Neural progenitor cell (in vitro differentiated cells): ENCODE results near the gene FAT2. TPM values are rescaled to one million over a fixed set of nuclear protein-coding genes. Genes with fewer than 3 reads are reported as not detected.

Source experiments
- DNase-seq: peaks from one replicate; pipeline ENCODE4 v3.0.0-alpha.2; 2016; ENCODE audit warnings: low spot score
- H2AFZ ChIP-seq: fragments of 200-600 bp; sonication (generic); replicated peaks from 2 replicates; pipeline ENCODE4 v1.6.1; 2016; ENCODE audit warnings: antibody characterized with exemption
- H3F3A ChIP-seq: fragments of 200-600 bp; sonication (generic); 2 replicates; pipeline ENCODE4 v1.6.1; 2016; ENCODE audit warnings: antibody characterized with exemption, low read depth
- H3K27ac ChIP-seq: fragments of 200-600 bp; sonication (generic); 2 replicates; pipeline ENCODE4 v1.5.1; 2016; ENCODE audit warnings: mild to moderate bottlenecking
- H3K27me3 ChIP-seq: fragments of 200-600 bp; sonication (generic); 2 replicates; pipeline ENCODE4 v1.6.1; 2016; ENCODE audit warnings: mild to moderate bottlenecking, moderate library complexity
- H3K36me3 ChIP-seq: fragments of 200-600 bp; sonication (generic); 2 replicates; pipeline ENCODE4 v1.5.1; 2016
- H3K4me1 ChIP-seq: fragments of 200-600 bp; sonication (generic); 2 replicates; pipeline ENCODE4 v1.6.1; 2016; ENCODE audit warnings: mixed run types
- H3K4me2 ChIP-seq: fragments of 200-600 bp; sonication (generic); 2 replicates; pipeline ENCODE4 v1.6.1; 2016
- H3K4me3 ChIP-seq: fragments of 200-600 bp; sonication (generic); 2 replicates; pipeline ENCODE4 v1.5.1; 2016
- H3K79me2 ChIP-seq: fragments of 200-600 bp; sonication (generic); 2 replicates; pipeline ENCODE4 v1.6.1; 2016; ENCODE audit warnings: low read depth
- H3K9ac ChIP-seq: fragments of 200-600 bp; sonication (generic); 2 replicates; pipeline ENCODE4 v1.6.1; 2016
- H3K9me3 ChIP-seq: fragments of 200-600 bp; sonication (generic); 2 replicates; pipeline ENCODE4 v1.5.1; 2016; ENCODE audit warnings: low read depth
- H4K20me1 ChIP-seq: fragments of 200-600 bp; sonication (generic); 2 replicates; pipeline ENCODE4 v1.6.1; 2016; ENCODE audit warnings: low read depth
- H3K27ac Mint-ChIP-seq: 3 replicates; pipeline ENCODE4 v1.8.0; 2021; ENCODE audit warnings: mixed read lengths
- H3K27me3 Mint-ChIP-seq: 2 replicates; pipeline ENCODE4 v1.8.0; 2022; ENCODE audit warnings: low read depth, mild to moderate bottlenecking, inconsistent platforms, moderate library complexity, mixed read lengths; ENCODE audit not compliant: insufficient read depth
- H3K36me3 Mint-ChIP-seq: 3 replicates; pipeline ENCODE4 v1.8.0; 2021; ENCODE audit warnings: mixed read lengths
- H3K4me1 Mint-ChIP-seq: 3 replicates; pipeline ENCODE4 v1.8.0; 2021; ENCODE audit warnings: mixed read lengths
- H3K4me3 Mint-ChIP-seq: 3 replicates; pipeline ENCODE4 v1.8.0; 2021; ENCODE audit warnings: mild to moderate bottlenecking, moderate library complexity, mixed read lengths
- H3K9me3 Mint-ChIP-seq: 3 replicates; pipeline ENCODE4 v1.8.0; 2020; ENCODE audit warnings: mixed read lengths
- EZH2 ChIP-seq: fragments of 200-600 bp; sonication (generic); IDR thresholded peaks from 2 replicates; pipeline ENCODE4 v1.6.1; 2017; ENCODE audit warnings: antibody characterized with exemption, mild to moderate bottlenecking, moderate library complexity
- EZH2phosphoT487 ChIP-seq: fragments of 200-600 bp; sonication (generic); IDR thresholded peaks from 2 replicates; pipeline ENCODE4 v1.6.1; 2017; ENCODE audit warnings: antibody characterized with exemption
- total RNA-seq: library from RNA; depleted of rRNA; stranded (reverse); fragments of >200 nt; gene quantifications from 2 replicates; pipeline ENCODE4 v1.2.3, GENCODE V29; 2015; ENCODE audit warnings: low replicate concordance
- TF ChIP-seq, protein P1 (sequence below): fragments of 200-600 bp; sonication (generic); IDR thresholded peaks from 2 replicates; pipeline ENCODE4 v1.5.1; 2017; ENCODE audit warnings: antibody characterized with exemption, mild to moderate bottlenecking

The FAT2 gene
- total RNA-seq, 1 donor from 2014 or later, result 0.36 TPM

DNA sequence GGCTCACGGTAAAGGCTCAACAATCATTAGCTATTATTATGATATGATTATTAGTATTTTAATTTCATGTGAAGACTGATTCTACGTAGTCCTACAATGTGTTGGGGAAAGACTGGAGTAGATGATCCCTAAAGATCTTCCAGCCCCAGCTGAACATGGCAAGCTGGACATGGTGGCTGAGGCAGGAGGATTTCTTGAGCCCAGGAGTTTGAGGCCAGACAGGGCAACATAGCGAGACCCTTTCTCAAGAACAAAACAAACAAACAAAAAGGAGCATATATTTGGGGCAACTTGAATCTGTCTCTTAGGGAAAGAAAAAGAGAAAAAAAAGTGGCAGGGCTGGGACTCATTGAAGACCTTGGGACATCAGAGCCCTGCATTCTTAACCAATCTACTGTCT is 16.2 kb upstream of the FAT2 start:
- peaks cover 6% of the 10 kb centered on the region for H3K4me1 ChIP-seq
- H3K4me2 ChIP-seq, result no peak overlapping the region
- peaks cover 10% of the 10 kb centered on the region for H3F3A ChIP-seq
- Mint-ChIP-seq H3K36me3 (no peaks in the 10 kb centered on the region), H3K4me1 (no peaks in the 10 kb centered on the region), H3K9me3 (no peaks in the 10 kb centered on the region), H3K4me3 (no peak overlapping the region), H3K27ac (no peak overlapping the region), H3K27me3 (peaks cover 7% of the 10 kb centered on the region)
- no peak overlapping the region for H3K27ac ChIP-seq
- no peaks in the 10 kb centered on the region for H4K20me1 ChIP-seq
- H3K79me2 ChIP-seq, result no peaks in the 10 kb centered on the region
- H3K9me3 ChIP-seq, result no peaks in the 10 kb centered on the region
- no peak overlapping the region for H2AFZ ChIP-seq
- no peak overlapping the region for H3K4me3 ChIP-seq
- no peak overlapping the region for H3K9ac ChIP-seq
- DNase-seq, result no peak
- H3K36me3 ChIP-seq, result no peaks in the 10 kb centered on the region
- TF ChIP-seq EZH2 (no peak), EZH2phosphoT487 (no peak)
- TF ChIP-seq, protein P1, sequence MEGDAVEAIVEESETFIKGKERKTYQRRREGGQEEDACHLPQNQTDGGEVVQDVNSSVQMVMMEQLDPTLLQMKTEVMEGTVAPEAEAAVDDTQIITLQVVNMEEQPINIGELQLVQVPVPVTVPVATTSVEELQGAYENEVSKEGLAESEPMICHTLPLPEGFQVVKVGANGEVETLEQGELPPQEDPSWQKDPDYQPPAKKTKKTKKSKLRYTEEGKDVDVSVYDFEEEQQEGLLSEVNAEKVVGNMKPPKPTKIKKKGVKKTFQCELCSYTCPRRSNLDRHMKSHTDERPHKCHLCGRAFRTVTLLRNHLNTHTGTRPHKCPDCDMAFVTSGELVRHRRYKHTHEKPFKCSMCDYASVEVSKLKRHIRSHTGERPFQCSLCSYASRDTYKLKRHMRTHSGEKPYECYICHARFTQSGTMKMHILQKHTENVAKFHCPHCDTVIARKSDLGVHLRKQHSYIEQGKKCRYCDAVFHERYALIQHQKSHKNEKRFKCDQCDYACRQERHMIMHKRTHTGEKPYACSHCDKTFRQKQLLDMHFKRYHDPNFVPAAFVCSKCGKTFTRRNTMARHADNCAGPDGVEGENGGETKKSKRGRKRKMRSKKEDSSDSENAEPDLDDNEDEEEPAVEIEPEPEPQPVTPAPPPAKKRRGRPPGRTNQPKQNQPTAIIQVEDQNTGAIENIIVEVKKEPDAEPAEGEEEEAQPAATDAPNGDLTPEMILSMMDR, result no peak
- H3K27me3 ChIP-seq, result no peaks in the 10 kb centered on the region

DNA sequence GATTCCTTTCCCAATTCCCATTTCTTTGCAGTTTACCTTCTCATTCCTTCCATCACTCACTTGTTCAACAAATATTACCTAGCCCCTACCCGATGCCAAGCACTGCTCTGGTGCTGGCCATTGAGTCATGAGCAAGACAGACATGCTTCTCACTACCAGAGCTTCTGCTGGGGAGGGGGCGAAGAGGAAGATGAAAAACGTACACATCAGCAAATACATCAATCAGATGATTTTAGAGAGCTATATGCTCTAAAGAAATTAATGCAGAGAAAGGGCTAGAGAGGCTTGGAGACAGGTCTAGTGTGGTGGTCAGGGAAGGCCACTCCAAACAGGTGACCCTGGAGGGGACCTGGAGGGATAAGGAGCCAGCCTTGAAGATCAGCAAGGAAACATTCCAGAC is 14.4 kb upstream of the FAT2 start:
- peaks cover 18% of the 10 kb centered on the region for H3K4me1 ChIP-seq
- H4K20me1 ChIP-seq, result no peaks in the 10 kb centered on the region
- no peak overlapping the region for H3K4me3 Mint-ChIP-seq
- H3K4me2 ChIP-seq, result no peak overlapping the region
- no peaks in the 10 kb centered on the region for H3K36me3 Mint-ChIP-seq
- H3K9me3 Mint-ChIP-seq, result no peaks in the 10 kb centered on the region
- no peak for TF ChIP-seq EZH2phosphoT487
- TF ChIP-seq EZH2, result no peak
- no peak overlapping the region for H3K27ac Mint-ChIP-seq
- H3F3A ChIP-seq, result peaks cover 10% of the 10 kb centered on the region
- peaks cover 7% of the 10 kb centered on the region for H3K27me3 Mint-ChIP-seq
- DNase-seq, result no peak
- H3K27me3 ChIP-seq, result no peaks in the 10 kb centered on the region
- H3K4me3 ChIP-seq, result no peak overlapping the region
- H3K9ac ChIP-seq, result no peak overlapping the region
- H2AFZ ChIP-seq, result no peak overlapping the region
- H3K36me3 ChIP-seq, result no peaks in the 10 kb centered on the region
- H3K9me3 ChIP-seq, result no peaks in the 10 kb centered on the region
- H3K79me2 ChIP-seq, result no peaks in the 10 kb centered on the region
- H3K4me1 Mint-ChIP-seq, result no peaks in the 10 kb centered on the region
- no peak overlapping the region for H3K27ac ChIP-seq

DNA sequence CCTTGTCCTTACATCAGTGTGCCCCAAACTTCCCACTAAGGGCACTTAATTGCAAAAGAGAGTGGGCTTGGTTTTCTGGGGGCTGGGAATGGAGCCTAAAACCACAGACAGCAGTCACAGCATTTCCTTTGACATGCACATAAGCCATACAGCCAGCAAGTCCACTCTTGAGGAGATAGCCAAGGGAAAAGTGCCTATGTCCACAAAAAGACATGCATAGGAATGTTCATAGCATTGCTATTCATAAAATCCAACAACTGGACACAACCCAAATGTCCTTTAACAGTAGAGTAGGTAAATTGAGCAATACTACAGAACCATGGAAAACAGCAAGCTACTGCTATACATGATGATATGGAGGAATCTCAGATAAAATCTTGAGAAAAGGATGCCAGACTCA is 11.7 kb upstream of the FAT2 start:
- Mint-ChIP-seq H3K4me1 (peaks cover 4% of the 10 kb centered on the region), H3K27me3 (peaks cover 5% of the 10 kb centered on the region), H3K9me3 (no peaks in the 10 kb centered on the region), H3K4me3 (no peak overlapping the region), H3K27ac (no peak overlapping the region), H3K36me3 (no peaks in the 10 kb centered on the region)
- no peaks in the 10 kb centered on the region for H3K27me3 ChIP-seq
- H3K27ac ChIP-seq, result no peak overlapping the region
- TF ChIP-seq, protein P1, result no peak
- TF ChIP-seq EZH2phosphoT487, result no peak
- TF ChIP-seq EZH2, result no peak
- peaks cover 10% of the 10 kb centered on the region for H3F3A ChIP-seq
- H4K20me1 ChIP-seq, result no peaks in the 10 kb centered on the region
- H3K4me1 ChIP-seq, result peaks cover 22% of the 10 kb centered on the region
- H3K79me2 ChIP-seq, result no peaks in the 10 kb centered on the region
- no peaks in the 10 kb centered on the region for H3K9me3 ChIP-seq
- H3K4me2 ChIP-seq, result no peak overlapping the region
- H3K4me3 ChIP-seq, result no peak overlapping the region
- no peak overlapping the region for H2AFZ ChIP-seq
- H3K36me3 ChIP-seq, result no peaks in the 10 kb centered on the region
- H3K9ac ChIP-seq, result no peak overlapping the region
- no peak for DNase-seq

DNA sequence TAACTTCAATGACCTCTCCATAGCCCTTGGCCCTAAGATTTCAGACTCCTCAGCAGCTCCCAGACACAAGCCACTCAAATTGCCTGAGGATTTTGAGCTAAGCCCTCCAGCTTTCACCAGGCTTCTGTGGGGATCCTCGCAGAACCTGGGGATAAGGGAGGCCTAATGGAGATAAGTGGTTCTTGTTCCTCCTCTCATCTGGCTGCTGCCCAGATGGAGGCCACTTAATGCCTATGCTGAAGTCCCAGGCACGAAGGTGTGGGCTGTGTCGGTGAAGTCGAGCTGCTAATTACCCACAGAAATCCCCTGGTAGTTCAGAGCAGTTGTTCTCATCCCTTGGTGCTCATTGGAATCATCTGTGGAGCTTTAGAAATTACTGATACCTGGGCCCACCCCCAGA is 10.3 kb upstream of the FAT2 start:
- no peak for TF ChIP-seq EZH2
- TF ChIP-seq, protein P1, result no peak
- no peak for TF ChIP-seq EZH2phosphoT487
- Histone ChIP-seq H3K9ac (no peak overlapping the region), H3F3A (peaks cover 18% of the 10 kb centered on the region), H2AFZ (no peak overlapping the region), H3K27ac (no peak overlapping the region), H4K20me1 (no peaks in the 10 kb centered on the region), H3K4me2 (no peak overlapping the region), H3K36me3 (no peaks in the 10 kb centered on the region), H3K79me2 (no peaks in the 10 kb centered on the region), H3K4me1 (peaks cover 36% of the 10 kb centered on the region), H3K9me3 (no peaks in the 10 kb centered on the region), H3K4me3 (no peak overlapping the region), H3K27me3 (no peaks in the 10 kb centered on the region)
- no peak for DNase-seq
- H3K27ac Mint-ChIP-seq, result no peak overlapping the region
- no peak overlapping the region for H3K4me3 Mint-ChIP-seq
- no peaks in the 10 kb centered on the region for H3K36me3 Mint-ChIP-seq
- H3K4me1 Mint-ChIP-seq, result peaks cover 18% of the 10 kb centered on the region
- H3K27me3 Mint-ChIP-seq, result peaks cover 8% of the 10 kb centered on the region
- no peaks in the 10 kb centered on the region for H3K9me3 Mint-ChIP-seq
